Measurements from ENCODE around the gene WDFY4. TPM values are rescaled to one million over a fixed set of nuclear protein-coding genes. Genes with fewer than 3 reads are reported as not detected.

Gene WDFY4
- total and polyA plus RNA-seq, 2 donors (not counting 3 experiments of a cell fraction or from before 2014, with no cell fraction given) = 10.1 to 10.2 TPM

Small RNA genes lying within 50 kb of the gene (microRNA-seq; reads per million reads assigned to microRNA genes)
- not detected for gene MIR4294 (ENCODE audit: borderline number of aligned reads, borderline replicate concordance)

Small RNA genes lying within 50 kb of the gene (small RNA-seq; reads per million reads assigned to genes)
- not detected for gene MIR4294 (ENCODE audit: insufficient read depth, insufficient read length, low read depth, low replicate concordance)

Other genes with a start within 250 kb of the WDFY4 start
- gene ARHGAP22, start 79.8 kb upstream of the WDFY4 start, total RNA-seq = 48.6 and 50.3 TPM in 2 replicates
- 8.0 and 8.6 TPM in 2 replicates for gene ARHGAP22, start 79.8 kb upstream of the WDFY4 start, polyA plus RNA-seq